A549 treated with ZK216348 at 1 μM for 4 hours (cell line): Measurements from ENCODE around the gene LRRC37A2. TPM values are rescaled to one million over a fixed set of nuclear protein-coding genes. Genes with fewer than 3 reads are reported as not detected.

ENCODE experiments used
- total RNA-seq: library from RNA; stranded (reverse); fragments of 200-300 nt; extraction: Qiagen RNA extraction; gene quantifications from 5 replicates; pipeline ENCODE4 v1.2.3, GENCODE V29; 2022; ENCODE audit warnings: low read depth

LRRC37A2 gene
- total RNA-seq, result 2.6 to 4.4 TPM (median 3.6 TPM) in 5 replicates

GRCh38 chr17:46512168-46512567, at the start of gene LRRC37A2:
Gene LRRC37A2 (plus strand): TSS chr17:46512468. CDS start chr17:46512713, 245 bp downstream.

GRCh38 chr17:46579083-46580075, 67.1 kb downstream of the LRRC37A2 start, which contains the start of gene ARL17A:
Gene ARL17A (minus strand): TSS chr17:46579691. CDS start chr17:46576322, 3,369 bp downstream.

GRCh38 chr17:46590157-46591146, 78.2 kb downstream of the LRRC37A2 start, which contains the start of gene NSF:
Gene NSF (plus strand): TSS chr17:46590669. CDS start chr17:46590776, 107 bp downstream.

Other genes starting within 250 kb of the LRRC37A2 start
- gene LRRC37A, start 217.3 kb upstream of the LRRC37A2 start, total RNA-seq, result 0.67 to 1.2 TPM (median 0.75 TPM) in 5 replicates
- gene ARL17B, start 150.7 kb upstream of the LRRC37A2 start, total RNA-seq, result 4.0 to 10.1 TPM (median 6.2 TPM) in 5 replicates
- 4.1 to 5.9 TPM (median 4.9 TPM) in 5 replicates for gene ARL17A, start 67.2 kb downstream of the LRRC37A2 start, total RNA-seq
- 18.3 to 23.4 TPM (median 20.0 TPM) in 5 replicates for gene NSF, start 78.2 kb downstream of the LRRC37A2 start, total RNA-seq